Pancreas (tissue), 10 donors: ENCODE results near the gene FGG. TPM values are rescaled to one million over a fixed set of nuclear protein-coding genes. Genes with fewer than 3 reads are reported as not detected.

ENCODE experiments used
- ATAC-seq, 4 donors: fragments of 200-7000 bp; cut with Tn5 transposase; one replicate each; pipeline versions ENCODE4 v1.8.0 to v1.9.1; 2020; ENCODE audit warnings: mild to moderate bottlenecking in 4 of 4, moderate library complexity in 4 of 4
- DNase-seq, 6 donors: peaks; one replicate each; pipeline ENCODE4 v3.0.0-alpha.2; 2020
- FAIRE-seq: peaks from 2 replicates; lab custom pipeline; 2012; peaks lifted over from hg19 to GRCh38; lab: Jason Lieb, UNC
- H3K27ac ChIP-seq, 4 donors: fragments of 200-600 bp; sonication (generic); 1 replicate in 3 of 4; 2 replicates in 1 of 4; pipeline versions ENCODE4 v1.5.0 to v1.8.0; 2020
- H3K27me3 ChIP-seq, 4 donors: fragments of 200-600 bp; one replicate each; pipeline ENCODE4 v1.8.0; 2021
- H3K36me3 ChIP-seq, 3 donors: fragments of 200-600 bp; sonication (generic) in 1 of 3; one replicate each; pipeline versions ENCODE4 v1.5.0 to v1.8.0; 2020 to 2021
- H3K4me1 ChIP-seq, 3 donors: fragments of 200-600 bp; one replicate each; pipeline ENCODE4 v1.8.0; 2021
- H3K4me3 ChIP-seq, 4 donors: fragments of 200-600 bp; sonication (generic) in 2 of 4; one replicate each; pipeline versions ENCODE4 v1.5.0 to v1.8.0; 2020 to 2021
- H3K9me3 ChIP-seq, 4 donors: fragments of 200-600 bp; one replicate each; pipeline ENCODE4 v1.8.0; 2021
- WGBS, 2 donors: extraction: QIAGEN DNeasy Blood & Tissue Kit; methylation state at CpG; one replicate each; pipeline ENCODE4 v1.1.7; 2013; 5-methylcytosine and 5-hydroxymethylcytosine counted together
- intact Hi-C, 3 donors: fragments of 100-400 bp; cut with DNase I; formaldehyde crosslinking; loops; one replicate each; pipeline versions ENCODE4 v1.11.1 to v1.14.2; 2022
- polyA plus RNA-seq, 2 donors: library from polyadenylated mRNA; stranded (reverse); fragments of 200-250 nt; gene quantifications; one replicate each; pipeline ENCODE4 v1.2.3, GENCODE V29; 2013
- total RNA-seq, 6 donors: library from RNA; stranded (reverse); fragmentation: NEBNext Ultra II Directional in 4 of 6; extraction: Animal tissue kit (Norgen Biotek cat#: 25700) in 4 of 6; gene quantifications; one replicate each; pipeline versions ENCODE4 v1.2.1 to v1.2.4, GENCODE V29; 2021 to 2023
- TF ChIP-seq, protein P1 (sequence below), 4 donors: fragments of 200-600 bp; sonication (generic) in 3 of 4; IDR thresholded peaks; one replicate each; pipeline versions ENCODE4 v1.5.0 to v1.8.0; 2021; ENCODE audit warnings: antibody characterized with exemption in 4 of 4
- donor health status: healthy with polysubstance abuse.
- donor health status: DM: no; HTN: no; CAD: no; lungs with moderate emphysema.
- donor health status: DM: no; HTN: no; CAD: no.
- donor health status: control.
- donor health status: control.
- donor health status: Bipolar disorder and iron deficiency.
- donor health status: DM: yes; HTN: yes; CAD: no.
- donor health status: DM: no; HTN: no; CAD: no.
- donor health status: DM: no; HTN: no; CAD: no.
- donor health status: DM: yes; HTN: yes; CAD: no.

Gene FGG
- total and polyA plus RNA-seq, 8 donors: 0.20 to 26.0 (median 4.0) TPM; not detected in 1

GRCh38 chr4:154565704-154566103 is 46.8 kb downstream of the FGG start:
- ATAC-seq (no peak), FAIRE-seq (no peak), DNase-seq (no peak)
- Histone ChIP-seq H3K27me3 (no peaks in the 10 kb centered on the region), H3K4me1 (no peaks in the 10 kb centered on the region), H3K27ac (no peak overlapping the region), H3K9me3 (no peaks in the 10 kb centered on the region), H3K36me3 (no peaks in the 10 kb centered on the region), H3K4me3 (no peak overlapping the region)
- TF ChIP-seq, protein P1, sequence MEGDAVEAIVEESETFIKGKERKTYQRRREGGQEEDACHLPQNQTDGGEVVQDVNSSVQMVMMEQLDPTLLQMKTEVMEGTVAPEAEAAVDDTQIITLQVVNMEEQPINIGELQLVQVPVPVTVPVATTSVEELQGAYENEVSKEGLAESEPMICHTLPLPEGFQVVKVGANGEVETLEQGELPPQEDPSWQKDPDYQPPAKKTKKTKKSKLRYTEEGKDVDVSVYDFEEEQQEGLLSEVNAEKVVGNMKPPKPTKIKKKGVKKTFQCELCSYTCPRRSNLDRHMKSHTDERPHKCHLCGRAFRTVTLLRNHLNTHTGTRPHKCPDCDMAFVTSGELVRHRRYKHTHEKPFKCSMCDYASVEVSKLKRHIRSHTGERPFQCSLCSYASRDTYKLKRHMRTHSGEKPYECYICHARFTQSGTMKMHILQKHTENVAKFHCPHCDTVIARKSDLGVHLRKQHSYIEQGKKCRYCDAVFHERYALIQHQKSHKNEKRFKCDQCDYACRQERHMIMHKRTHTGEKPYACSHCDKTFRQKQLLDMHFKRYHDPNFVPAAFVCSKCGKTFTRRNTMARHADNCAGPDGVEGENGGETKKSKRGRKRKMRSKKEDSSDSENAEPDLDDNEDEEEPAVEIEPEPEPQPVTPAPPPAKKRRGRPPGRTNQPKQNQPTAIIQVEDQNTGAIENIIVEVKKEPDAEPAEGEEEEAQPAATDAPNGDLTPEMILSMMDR (IDR thresholded peaks at IDR 0.05): no peak
- intact Hi-C loops: no loop called here
- WGBS, 2 donors: 80 to 86% methylated on average over 6 of the region's 6 CpGs

- Histone ChIP-seq H3K9me3 (no peaks in the 10 kb centered on the region), H3K4me3 (no peak overlapping the region), H3K4me1 (peaks cover 0 to 5% (median 0%) of the 10 kb centered on the region in 3 donors), H3K27ac (no peak overlapping the region), H3K36me3 (no peaks in the 10 kb centered on the region), H3K27me3 (no peaks in the 10 kb centered on the region)
- 80 to 89% methylated on average over 1 of the region's 1 CpG for WGBS, 2 donors
- intact Hi-C loops: no loop called here
- ATAC-seq (no peak), DNase-seq (no peak), FAIRE-seq (no peak)
- TF ChIP-seq, protein P1 (IDR thresholded peaks at IDR 0.05): no peak
Measured at GRCh38 chr4:154564311-154564710, 48.1 kb downstream of the FGG start.

GRCh38 chr4:154562697-154563254 is 49.7 kb downstream of the FGG start, which contains the start of gene FGB:
Gene FGB (plus strand): TSS chr4:154563011. CDS start chr4:154563019, 8 bp downstream.
- intact Hi-C loops: no loop called here
- TF ChIP-seq, protein P1 (IDR thresholded peaks at IDR 0.05): no peak
- DNase-seq (no peak), FAIRE-seq (no peak), ATAC-seq (no peak)
- Histone ChIP-seq H3K27ac (no peak within 1 kb of the TSS), H3K27me3 (no peaks in the 10 kb centered on the region), H3K36me3 (no peaks in the 10 kb centered on the region), H3K4me3 (no peak within 1 kb of the TSS), H3K9me3 (no peaks in the 10 kb centered on the region), H3K4me1 (peaks cover 0 to 5% (median 0%) of the 10 kb centered on the region in 3 donors)
- WGBS, 2 donors: 66 to 71% methylated on average over 2 of the region's 2 CpGs

DNA sequence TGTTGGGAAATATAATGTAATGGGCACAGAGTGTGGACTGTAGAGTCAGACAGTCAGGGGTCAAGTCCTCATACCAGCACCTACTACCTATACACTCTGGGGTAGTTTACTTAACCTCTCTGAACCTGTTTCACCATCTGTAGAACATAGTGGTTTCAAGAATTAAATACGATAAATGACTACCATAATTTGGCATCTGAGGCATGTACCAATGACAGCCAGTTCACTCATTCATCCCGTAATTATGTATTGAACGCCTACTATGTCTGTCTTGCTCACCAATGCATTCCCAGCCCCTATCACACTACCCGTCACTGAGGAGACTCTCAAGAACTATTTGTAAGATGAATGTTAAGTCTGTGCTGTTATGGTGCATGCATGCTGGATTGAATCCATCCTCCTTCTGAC is 51.6 kb downstream of the FGG start:
- intact Hi-C loops: no loop called here
- Histone ChIP-seq H3K9me3 (no peaks in the 10 kb centered on the region), H3K36me3 (no peaks in the 10 kb centered on the region), H3K27ac (no peak overlapping the region), H3K27me3 (no peaks in the 10 kb centered on the region), H3K4me3 (no peak overlapping the region), H3K4me1 (peaks cover 0 to 5% (median 0%) of the 10 kb centered on the region in 3 donors)
- TF ChIP-seq, protein P1 (IDR thresholded peaks at IDR 0.05): no peak
- 64 to 70% methylated on average over 4 of the region's 4 CpGs for WGBS, 2 donors
- no peak for FAIRE-seq
- no peak for ATAC-seq
- no peak for DNase-seq

DNA sequence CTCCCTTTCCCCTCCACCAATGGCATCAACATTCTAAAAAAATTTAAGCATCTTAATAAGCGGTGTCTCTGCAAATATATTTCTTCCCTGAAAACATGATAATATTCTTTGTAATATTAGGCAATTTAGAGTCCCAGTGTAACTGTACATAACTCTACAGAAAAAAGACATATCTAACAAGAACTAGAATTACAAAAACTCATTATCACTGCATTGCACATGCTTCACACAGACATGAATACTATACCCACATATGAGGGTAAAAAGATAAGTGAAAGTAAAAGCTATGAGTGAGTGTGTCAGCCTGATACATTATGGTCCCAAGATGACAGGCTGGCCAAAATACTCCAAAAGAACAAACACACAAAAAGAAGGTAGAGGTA is 52.0 kb downstream of the FGG start:
- DNase-seq (no peak), ATAC-seq (no peak), FAIRE-seq (no peak)
- Histone ChIP-seq H3K27ac (no peak overlapping the region), H3K36me3 (no peaks in the 10 kb centered on the region), H3K9me3 (no peaks in the 10 kb centered on the region), H3K4me3 (no peak overlapping the region), H3K4me1 (peaks cover 0 to 5% (median 0%) of the 10 kb centered on the region in 3 donors), H3K27me3 (no peaks in the 10 kb centered on the region)
- TF ChIP-seq, protein P1 (IDR thresholded peaks at IDR 0.05): no peak
- intact Hi-C loops: no loop called here
- 83 to 86% methylated on average over 1 of the region's 1 CpG for WGBS, 2 donors
